CD14-positive monocyte (primary cell): ENCODE results near the gene ITGB3. TPM values are rescaled to one million over a fixed set of nuclear protein-coding genes. Genes with fewer than 3 reads are reported as not detected.

Source experiments
- DNase-seq, 3 donors: peaks; one replicate each; pipeline ENCODE4 v3.0.0-alpha.2; 2011 to 2022
- H2AFZ ChIP-seq: 2 replicates; pipeline ENCODE4 v1.6.0; 2012; ENCODE audit warnings: mild to moderate bottlenecking, low read depth, low read length, inconsistent platforms; ENCODE audit not compliant: insufficient read depth, poor library complexity, severe bottlenecking
- H3K27ac ChIP-seq, 2 donors: 1 replicate in 1 of 2; 2 replicates in 1 of 2; pipeline ENCODE4 v1.5.1; 2012 to 2013; ENCODE audit warnings: low read length in 2 of 2, control low read depth in 1 of 2, inconsistent platforms in 1 of 2, low read depth in 1 of 2, mild to moderate bottlenecking in 1 of 2
- H3K27me3 ChIP-seq, 2 donors: one replicate each; pipeline versions ENCODE4 v1.6.0 to v1.6.1; 2011 to 2013; ENCODE audit warnings: low read length in 2 of 2; ENCODE audit not compliant: control insufficient read depth in 2 of 2, insufficient read depth in 2 of 2
- H3K36me3 ChIP-seq, 2 donors: replicated peaks in 1 of 2; 1 replicate in 1 of 2; 2 replicates in 1 of 2; pipeline versions ENCODE4 v1.5.1 to v1.6.1; 2012 to 2013; ENCODE audit warnings: low read length in 2 of 2, control low read depth in 1 of 2, inconsistent platforms in 1 of 2, mild to moderate bottlenecking in 1 of 2; ENCODE audit not compliant: insufficient read depth in 2 of 2, control insufficient read depth in 1 of 2
- H3K4me1 ChIP-seq, 2 donors: 1 replicate in 1 of 2; 2 replicates in 1 of 2; pipeline versions ENCODE4 v1.5.1 to v1.6.1; 2012 to 2013; ENCODE audit warnings: low read length in 2 of 2, control low read depth in 1 of 2, inconsistent platforms in 1 of 2, mild to moderate bottlenecking in 1 of 2, moderate library complexity in 1 of 2; ENCODE audit not compliant: insufficient read depth in 2 of 2, control insufficient read depth in 1 of 2
- H3K4me2 ChIP-seq: replicated peaks from 2 replicates; pipeline ENCODE3; 2012; ENCODE audit warnings: low read length, moderate library complexity, mild to moderate bottlenecking; ENCODE audit not compliant: poor library complexity, severe bottlenecking; ENCODE audit errors: extremely low read depth
- H3K4me3 ChIP-seq, 3 experiments: fragments of 200-600 bp in 1 of 3; sonication (generic) in 1 of 3; replicated peaks in 1 of 3; 1 replicate in 2 of 3; 2 replicates in 1 of 3; pipeline ENCODE4 v1.5.1; 2011 to 2013; ENCODE audit warnings: low read length in 3 of 3, mild to moderate bottlenecking in 3 of 3, control low read depth in 2 of 3, low read depth in 2 of 3, inconsistent platforms in 1 of 3, moderate library complexity in 1 of 3
- H3K79me2 ChIP-seq: 2 replicates; pipeline ENCODE4 v1.6.0; 2012; ENCODE audit warnings: mild to moderate bottlenecking, control low read depth, inconsistent platforms, low read length, moderate library complexity; ENCODE audit not compliant: insufficient read depth
- H3K9ac ChIP-seq: 2 replicates; pipeline ENCODE4 v1.6.0; 2017; ENCODE audit warnings: low read length, mild to moderate bottlenecking; ENCODE audit not compliant: insufficient read depth, poor library complexity, severe bottlenecking
- H3K9me3 ChIP-seq, 2 donors: replicated peaks in 1 of 2; 1 replicate in 1 of 2; 2 replicates in 1 of 2; pipeline versions ENCODE4 v1.5.1 to v1.6.1; 2012 to 2013; ENCODE audit warnings: low read length in 2 of 2, control low read depth in 1 of 2; ENCODE audit not compliant: control insufficient read depth in 1 of 2, insufficient read depth in 1 of 2
- H4K20me1 ChIP-seq: 2 replicates; pipeline ENCODE4 v1.6.0; 2012; ENCODE audit warnings: mild to moderate bottlenecking, low read length, control low read depth, moderate library complexity; ENCODE audit not compliant: insufficient read depth
- H3K27ac Mint-ChIP-seq, 7 donors: one replicate each; pipeline ENCODE4 v1.8.0; 2020; ENCODE audit warnings: mild to moderate bottlenecking in 7 of 7, mixed read lengths in 7 of 7, moderate library complexity in 6 of 7, inconsistent platforms in 2 of 7
- H3K27me3 Mint-ChIP-seq, 3 donors: one replicate each; pipeline ENCODE4 v1.8.0; 2021 to 2022; ENCODE audit warnings: low read depth in 3 of 3, mild to moderate bottlenecking in 3 of 3, mixed read lengths in 3 of 3, moderate library complexity in 3 of 3, inconsistent platforms in 1 of 3
- H3K36me3 Mint-ChIP-seq, 2 donors: one replicate each; pipeline ENCODE4 v1.8.0; 2020; ENCODE audit warnings: mixed read lengths in 2 of 2, inconsistent platforms in 1 of 2, mild to moderate bottlenecking in 1 of 2
- H3K4me1 Mint-ChIP-seq: one replicate; pipeline ENCODE4 v1.8.0; 2020; ENCODE audit warnings: mild to moderate bottlenecking, mixed read lengths
- H3K4me3 Mint-ChIP-seq, 2 donors: one replicate each; pipeline ENCODE4 v1.8.0; 2020; ENCODE audit warnings: mild to moderate bottlenecking in 2 of 2, mixed read lengths in 2 of 2, moderate library complexity in 1 of 2
- H3K9me3 Mint-ChIP-seq, 7 donors: one replicate each; pipeline ENCODE4 v1.8.0; 2020 to 2022; ENCODE audit warnings: mixed read lengths in 7 of 7, mild to moderate bottlenecking in 6 of 7, moderate library complexity in 6 of 7, inconsistent platforms in 2 of 7
- WGBS: methylation state at CpG from one replicate; pipeline ENCODE4 v1.1.5; 2013; ENCODE audit warnings: missing lambda C conversion rate; ENCODE audit not compliant: insufficient coverage; 5-methylcytosine and 5-hydroxymethylcytosine counted together
- intact Hi-C, 2 donors: fragments of 100-400 bp; cut with micrococcal nuclease; formaldehyde crosslinking; loops; one replicate each; pipeline versions ENCODE4 v1.15.0 to v1.15.1; 2023
- polyA plus RNA-seq, 3 donors: library from polyadenylated mRNA; depleted of rRNA in 1 of 3; unstranded in 2 of 3; stranded (reverse) in 1 of 3; fragments of 300-500 nt in 2 of 3; fragments of >200 nt in 1 of 3; fragmentation: Illumina TruSeq in 2 of 3; gene quantifications; 1 replicate in 2 of 3; 2 replicates in 1 of 3; pipeline ENCODE4 v1.2.3, GENCODE V29; 2012 to 2021
- TF ChIP-seq, protein P1 (sequence below): fragments of 200-600 bp; IDR thresholded peaks from one replicate; pipeline ENCODE4 v1.8.0; 2022; ENCODE audit warnings: antibody characterized with exemption, mild to moderate bottlenecking

ITGB3 gene
- polyA plus RNA-seq, 3 donors: 0.01 to 1.6 (median 1.3) TPM

DNA sequence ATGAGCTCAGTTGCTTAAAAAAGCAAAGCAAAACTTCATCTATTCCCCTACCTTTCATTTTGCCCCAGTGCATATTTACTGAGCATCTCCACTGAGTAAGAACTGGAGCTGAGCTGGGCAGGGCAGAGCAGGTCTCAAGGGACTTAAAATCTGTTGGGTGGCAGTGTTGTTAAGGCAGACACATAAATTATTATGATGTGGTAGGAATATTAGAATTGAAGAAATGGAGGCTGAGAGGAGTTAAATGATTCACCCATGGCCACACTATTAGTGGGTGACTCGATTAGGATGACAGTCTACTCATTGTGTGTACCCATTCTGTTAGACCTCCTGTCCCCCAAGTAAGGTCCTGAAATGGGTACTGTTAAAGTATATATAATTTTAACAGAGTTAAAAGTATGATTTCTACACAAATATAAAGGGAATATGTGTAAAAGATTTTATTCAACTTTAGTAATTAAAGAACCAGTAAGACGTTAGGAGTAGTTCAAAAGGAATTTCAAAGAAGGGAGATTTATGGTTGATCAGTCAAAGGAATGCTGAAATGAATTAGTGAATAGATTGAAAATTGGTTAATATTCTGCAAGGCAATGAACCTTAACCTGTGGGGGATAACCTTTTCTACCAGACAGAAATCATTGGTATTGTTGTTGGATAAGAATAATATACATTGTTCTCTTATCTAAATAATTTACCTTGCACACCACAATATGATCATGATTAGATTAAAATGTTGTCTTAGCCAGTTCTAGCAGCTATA is 17.5 kb downstream of the ITGB3 start:
- H3K27me3 ChIP-seq: no peaks in the 10 kb centered on the region
- Mint-ChIP-seq H3K27me3 (peaks cover 2 to 6% (median 3%) of the 10 kb centered on the region in 3 donors), H3K36me3 (peaks cover 0 to 3% of the 10 kb centered on the region in 2 donors), H3K27ac (no peak overlapping the region), H3K9me3 (peaks cover 10 to 19% (median 15%) of the 10 kb centered on the region in 7 donors), H3K4me1 (peaks cover 24% of the 10 kb centered on the region), H3K4me3 (no peak overlapping the region)
- H3K27ac ChIP-seq: no peak overlapping the region
- H2AFZ ChIP-seq: no peak overlapping the region
- no peaks in the 10 kb centered on the region for H3K36me3 ChIP-seq
- TF ChIP-seq, protein P1, sequence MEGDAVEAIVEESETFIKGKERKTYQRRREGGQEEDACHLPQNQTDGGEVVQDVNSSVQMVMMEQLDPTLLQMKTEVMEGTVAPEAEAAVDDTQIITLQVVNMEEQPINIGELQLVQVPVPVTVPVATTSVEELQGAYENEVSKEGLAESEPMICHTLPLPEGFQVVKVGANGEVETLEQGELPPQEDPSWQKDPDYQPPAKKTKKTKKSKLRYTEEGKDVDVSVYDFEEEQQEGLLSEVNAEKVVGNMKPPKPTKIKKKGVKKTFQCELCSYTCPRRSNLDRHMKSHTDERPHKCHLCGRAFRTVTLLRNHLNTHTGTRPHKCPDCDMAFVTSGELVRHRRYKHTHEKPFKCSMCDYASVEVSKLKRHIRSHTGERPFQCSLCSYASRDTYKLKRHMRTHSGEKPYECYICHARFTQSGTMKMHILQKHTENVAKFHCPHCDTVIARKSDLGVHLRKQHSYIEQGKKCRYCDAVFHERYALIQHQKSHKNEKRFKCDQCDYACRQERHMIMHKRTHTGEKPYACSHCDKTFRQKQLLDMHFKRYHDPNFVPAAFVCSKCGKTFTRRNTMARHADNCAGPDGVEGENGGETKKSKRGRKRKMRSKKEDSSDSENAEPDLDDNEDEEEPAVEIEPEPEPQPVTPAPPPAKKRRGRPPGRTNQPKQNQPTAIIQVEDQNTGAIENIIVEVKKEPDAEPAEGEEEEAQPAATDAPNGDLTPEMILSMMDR: no peak
- DNase-seq: no peak
- no peaks in the 10 kb centered on the region for H3K79me2 ChIP-seq
- peaks cover 12 to 20% of the 10 kb centered on the region in 2 donors for H3K9me3 ChIP-seq
- H3K4me2 ChIP-seq: no peak overlapping the region
- intact Hi-C loops: no loop called here
- H3K4me1 ChIP-seq: peaks cover 13 to 14% of the 10 kb centered on the region in 2 donors
- H3K4me3 ChIP-seq: no peak overlapping the region
- no CpG with 5 or more reads among the region's 2 CpGs for WGBS
- no peaks in the 10 kb centered on the region for H4K20me1 ChIP-seq
- H3K9ac ChIP-seq: no peak overlapping the region

DNA sequence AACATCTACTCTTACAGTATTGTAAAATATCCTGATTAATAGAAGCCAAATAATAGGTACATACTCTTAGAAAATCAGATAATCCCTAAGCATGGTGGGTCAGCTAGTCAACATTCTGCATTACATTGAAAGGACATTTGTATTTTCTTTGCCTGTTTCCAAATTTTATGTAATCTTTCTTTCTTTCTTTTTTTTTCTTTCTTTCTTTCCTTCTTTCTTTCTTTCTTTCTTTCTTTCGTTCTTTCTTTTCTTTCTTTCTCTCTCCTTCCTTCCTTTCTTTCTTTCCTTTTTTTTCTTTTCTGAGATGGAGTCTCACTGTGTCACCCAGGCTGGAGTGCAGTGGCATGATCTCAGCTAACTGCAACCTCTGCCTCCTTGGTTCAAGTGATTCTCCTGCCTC is 18.9 kb downstream of the ITGB3 start:
- peaks cover 2 to 3% (median 3%) of the 10 kb centered on the region in 3 donors for H3K27me3 Mint-ChIP-seq
- no peak for DNase-seq
- Histone ChIP-seq H3K4me3 (no peak overlapping the region), H3K27ac (no peak overlapping the region), H3K9ac (no peak overlapping the region), H4K20me1 (no peaks in the 10 kb centered on the region), H3K27me3 (no peaks in the 10 kb centered on the region), H2AFZ (no peak overlapping the region), H3K36me3 (no peaks in the 10 kb centered on the region), H3K79me2 (no peaks in the 10 kb centered on the region), H3K4me2 (no peak overlapping the region), H3K9me3 (peaks cover 12 to 20% of the 10 kb centered on the region in 2 donors), H3K4me1 (peaks cover 27% of the 10 kb centered on the region in 2 donors)
- intact Hi-C loops: no loop called here
- no peak overlapping the region for H3K27ac Mint-ChIP-seq
- H3K4me1 Mint-ChIP-seq: peaks cover 34% of the 10 kb centered on the region
- peaks cover 0 to 3% of the 10 kb centered on the region in 2 donors for H3K36me3 Mint-ChIP-seq
- no peak overlapping the region for H3K4me3 Mint-ChIP-seq
- WGBS: no CpG with 5 or more reads among the region's 1 CpG
- peaks cover 10 to 19% (median 15%) of the 10 kb centered on the region in 7 donors for H3K9me3 Mint-ChIP-seq
- TF ChIP-seq, protein P1: no peak
